ENCODE results near the gene HDAC9.

GRCh38 chr7:19020062-19020461 is 524.5 kb downstream of the HDAC9 start:
- no peak for TF ChIP-seq POLR2A (IDR thresholded peaks at IDR 0.05)
- TF ChIP-seq CTCF (IDR thresholded peaks at IDR 0.05) = no peak
